H1 (cell line): ENCODE data around the gene AK8. TPM values are rescaled to one million over a fixed set of nuclear protein-coding genes. Genes with fewer than 3 reads are reported as not detected.

Experiments
- CTCF ChIA-PET: fragments of 300-600 bp; sonication (Branson Sonifier 250); formaldehyde crosslinking; loops from one replicate; lab custom pipeline; 2021; ENCODE audit not compliant: partially characterized antibody; lab: Charles Lee
- POLR2A ChIA-PET: fragments of 300-600 bp; sonication (Branson Sonifier 250); formaldehyde crosslinking; loops from one replicate; lab custom pipeline; 2021; ENCODE audit warnings: inconsistent platforms; ENCODE audit not compliant: partially characterized antibody; lab: Charles Lee
- DNase-seq, 2 experiments: peaks; one replicate each; pipeline versions ENCODE4 v3.0.0 to v3.0.0-alpha.2; 2010 to 2022; ENCODE audit warnings: low spot score in 2 of 2, low read depth in 1 of 2, mixed read lengths in 1 of 2
- FAIRE-seq: peaks from 2 replicates; lab custom pipeline; 2011; peaks lifted over from hg19 to GRCh38; lab: Jason Lieb, UNC
- H2AFZ ChIP-seq: 2 replicates; pipeline ENCODE4 v1.8.1; 2012; ENCODE audit warnings: low read length, inconsistent platforms
- H2AK5ac ChIP-seq: 2 replicates; pipeline ENCODE4 v1.6.1; 2013; ENCODE audit warnings: low read depth, low read length
- H2BK120ac ChIP-seq: replicated peaks from 2 replicates; pipeline ENCODE3; 2013; ENCODE audit warnings: low read depth, low read length, inconsistent platforms
- H2BK12ac ChIP-seq: 2 replicates; pipeline ENCODE4 v1.6.1; 2013; ENCODE audit warnings: low read depth, low read length
- H2BK15ac ChIP-seq: 2 replicates; pipeline ENCODE4 v1.6.1; 2013; ENCODE audit warnings: low read length
- H2BK20ac ChIP-seq: 2 replicates; pipeline ENCODE4 v1.6.1; 2013; ENCODE audit warnings: low read length
- H2BK5ac ChIP-seq: 2 replicates; pipeline ENCODE4 v1.6.1; 2013; ENCODE audit warnings: low read depth, low read length
- H3K14ac ChIP-seq: 2 replicates; pipeline ENCODE4 v1.6.1; 2013; ENCODE audit warnings: inconsistent platforms; ENCODE audit not compliant: insufficient read length
- H3K18ac ChIP-seq: 2 replicates; pipeline ENCODE4 v1.6.1; 2013; ENCODE audit warnings: low read length; ENCODE audit errors: extremely low read depth
- H3K23ac ChIP-seq: 2 replicates; pipeline ENCODE4 v1.6.1; 2013; ENCODE audit warnings: inconsistent platforms; ENCODE audit not compliant: insufficient read length
- H3K23me2 ChIP-seq: 2 replicates; pipeline ENCODE4 v1.6.1; 2013; ENCODE audit warnings: low read depth, low read length
- H3K27ac ChIP-seq: 2 replicates; pipeline ENCODE4 v1.6.1; 2011; ENCODE audit warnings: low read depth, low read length, inconsistent platforms
- H3K27me3 ChIP-seq, 4 experiments: replicated peaks in 1 of 4; 1 replicate in 1 of 4; 2 replicates in 3 of 4; pipeline versions ENCODE4 v1.6.1 to v1.8.1; 2011 to 2013; ENCODE audit warnings: low read length in 3 of 4, mild to moderate bottlenecking in 3 of 4, inconsistent platforms in 2 of 4, mixed read lengths in 2 of 4, moderate library complexity in 1 of 4; ENCODE audit not compliant: control insufficient read depth in 3 of 4, insufficient read depth in 3 of 4; ENCODE audit errors: extremely low read depth in 1 of 4
- H3K36me3 ChIP-seq, 4 experiments: 2 replicates each; pipeline versions ENCODE4 v1.6.1 to v1.8.1; 2011 to 2013; ENCODE audit warnings: mild to moderate bottlenecking in 4 of 4, low read length in 3 of 4, moderate library complexity in 2 of 4, control low read depth in 1 of 4, inconsistent platforms in 1 of 4; ENCODE audit not compliant: insufficient read depth in 4 of 4, control insufficient read depth in 2 of 4
- H3K4ac ChIP-seq: replicated peaks from 2 replicates; pipeline ENCODE3; 2013; ENCODE audit warnings: low read length, low read depth, mixed read lengths, inconsistent platforms; ENCODE audit not compliant: insufficient read length
- H3K4me1 ChIP-seq, 4 experiments: replicated peaks in 1 of 4; 1 replicate in 1 of 4; 2 replicates in 3 of 4; pipeline versions ENCODE4 v1.6.1 to v1.8.1; 2011 to 2013; ENCODE audit warnings: low read length in 3 of 4, inconsistent platforms in 2 of 4, mixed read lengths in 1 of 4; ENCODE audit not compliant: insufficient read depth in 4 of 4, control insufficient read depth in 3 of 4
- H3K4me2 ChIP-seq, 2 experiments: 2 replicates each; pipeline versions ENCODE4 v1.6.1 to v1.8.1; 2011 to 2013; ENCODE audit warnings: low read depth in 2 of 2, low read length in 2 of 2, control low read depth in 1 of 2, inconsistent platforms in 1 of 2, mild to moderate bottlenecking in 1 of 2; ENCODE audit not compliant: insufficient read depth in 1 of 2
- H3K4me3 ChIP-seq, 4 experiments: fragments of 200-600, 300-600 bp in 1 of 4; sonication (generic), shearing (Covaris generic), sonication (Bioruptor Twin) in 1 of 4; 2 replicates each; pipeline versions ENCODE4 v1.5.1 to v1.8.1; 2011 to 2016; ENCODE audit warnings: low read length in 4 of 4, low read depth in 3 of 4, control low read depth in 2 of 4, inconsistent platforms in 2 of 4, mild to moderate bottlenecking in 2 of 4, mixed read lengths in 1 of 4, moderate library complexity in 1 of 4; ENCODE audit not compliant: insufficient read depth in 2 of 4; ENCODE audit errors: extremely low read depth in 1 of 4
- H3K56ac ChIP-seq: replicated peaks from 2 replicates; pipeline ENCODE3; 2013; ENCODE audit warnings: low read depth, mild to moderate bottlenecking, mixed read lengths, low read length, inconsistent platforms; ENCODE audit not compliant: insufficient read length
- H3K79me1 ChIP-seq: 2 replicates; pipeline ENCODE4 v1.6.1; 2013; ENCODE audit warnings: low read depth, low read length, control low read depth
- H3K79me2 ChIP-seq, 2 experiments: 2 replicates each; pipeline versions ENCODE4 v1.6.1 to v1.8.1; 2012 to 2013; ENCODE audit warnings: low read length in 2 of 2, mild to moderate bottlenecking in 2 of 2, inconsistent platforms in 1 of 2; ENCODE audit not compliant: insufficient read depth in 2 of 2, control insufficient read depth in 1 of 2
- H3K9ac ChIP-seq, 4 experiments: replicated peaks in 1 of 4; 1 replicate in 1 of 4; 2 replicates in 3 of 4; pipeline versions ENCODE4 v1.6.1 to v1.8.1; 2011 to 2013; ENCODE audit warnings: low read depth in 3 of 4, low read length in 3 of 4, control low read depth in 2 of 4, mild to moderate bottlenecking in 2 of 4, moderate library complexity in 2 of 4, inconsistent platforms in 1 of 4; ENCODE audit errors: extremely low read depth in 1 of 4
- H3K9me3 ChIP-seq, 2 experiments: 2 replicates each; pipeline versions ENCODE4 v1.6.1 to v1.8.1; 2012 to 2013; ENCODE audit warnings: mild to moderate bottlenecking in 2 of 2, moderate library complexity in 2 of 2, control low read depth in 1 of 2, inconsistent platforms in 1 of 2, low read depth in 1 of 2, low read length in 1 of 2, mixed read lengths in 1 of 2; ENCODE audit not compliant: insufficient read depth in 2 of 2
- H4K20me1 ChIP-seq, 2 experiments: replicated peaks in 1 of 2; 2 replicates each; pipeline versions ENCODE3 to v1.8.1; 2011 to 2013; ENCODE audit warnings: inconsistent platforms in 2 of 2, low read length in 2 of 2, mild to moderate bottlenecking in 1 of 2; ENCODE audit not compliant: insufficient read depth in 2 of 2, control insufficient read depth in 1 of 2
- H4K5ac ChIP-seq: 2 replicates; pipeline ENCODE4 v1.6.1; 2013; ENCODE audit warnings: low read length, low read depth, mixed read lengths, inconsistent platforms; ENCODE audit not compliant: insufficient read length
- H4K8ac ChIP-seq: 2 replicates; pipeline ENCODE4 v1.8.0; 2013; ENCODE audit warnings: mild to moderate bottlenecking, moderate library complexity, low read length, inconsistent platforms; ENCODE audit not compliant: insufficient read depth; ENCODE audit errors: extremely low read depth
- H4K91ac ChIP-seq: replicated peaks from 2 replicates; pipeline ENCODE3; 2013; ENCODE audit warnings: low read length, mixed read lengths, inconsistent platforms; ENCODE audit not compliant: insufficient read length
- EZH2 ChIP-seq: fragments of 200-600 bp; sonication (generic); IDR thresholded peaks from 2 replicates; pipeline ENCODE4 v1.7.1; 2012; ENCODE audit warnings: low read depth, mild to moderate bottlenecking, moderate library complexity, low read length, inconsistent platforms; ENCODE audit not compliant: severe bottlenecking
- JUN ChIP-seq: IDR thresholded peaks from 2 replicates; pipeline ENCODE4 v1.6.1; 2011; ENCODE audit warnings: low read depth, mild to moderate bottlenecking, improper control_type of control experiment, low read length
- MAFK ChIP-seq: IDR thresholded peaks from 2 replicates; pipeline ENCODE4 v1.6.1; 2012; ENCODE audit warnings: low read depth, mild to moderate bottlenecking, improper control_type of control experiment, low read length
- POLR2A ChIP-seq, 2 experiments: IDR thresholded peaks; 1 replicate in 1 of 2; 2 replicates in 1 of 2; pipeline ENCODE4 v1.6.1; 2011; ENCODE audit warnings: low read depth in 2 of 2, low read length in 2 of 2, mild to moderate bottlenecking in 2 of 2; ENCODE audit errors: control extremely low read depth in 1 of 2
- RNF2 ChIP-seq: fragments of 200-900, 300-1000 bp; sonication (generic); IDR thresholded peaks from 2 replicates; pipeline ENCODE4 v1.7.1; 2016; ENCODE audit warnings: borderline replicate concordance, low read depth, mild to moderate bottlenecking, antibody characterized with exemption, low read length; ENCODE audit not compliant: poor library complexity, severe bottlenecking; ENCODE audit errors: missing control alignments
- WGBS, 2 experiments: shearing (Covaris generic) in 1 of 2; methylation state at CpG; one replicate each; pipeline versions ENCODE4 v1.1.6 to v1.1.7; 2013 to 2015; ENCODE audit warnings: low lambda C conversion rate in 2 of 2, mixed read lengths in 2 of 2, inconsistent platforms in 1 of 2, low coverage in 1 of 2, missing lambda C conversion rate in 1 of 2; ENCODE audit not compliant: insufficient replicate concordance in 2 of 2, insufficient coverage in 1 of 2, insufficient read length in 1 of 2; ENCODE audit errors: extremely low coverage in 1 of 2, missing lambda C conversion rate in 1 of 2; 5-methylcytosine and 5-hydroxymethylcytosine counted together
- polyA plus RNA-seq, 7 experiments: library from polyadenylated mRNA; depleted of rRNA in 3 of 7; stranded (reverse) in 5 of 7; unstranded in 2 of 7; fragments of >200 nt in 5 of 7; fragments of 200-250 nt in 2 of 7; gene quantifications; 1 replicate in 5 of 7; 2 replicates in 1 of 7; 4 replicates in 1 of 7; pipeline versions ENCODE4 v1.2.1 to v1.2.3, GENCODE V29; 2011 to 2013; ENCODE audit warnings: missing spikeins in 2 of 7, mixed read lengths in 2 of 7
- total RNA-seq: library from RNA; stranded (reverse); fragmentation: NEBNext Ultra II Directional; extraction: Animal tissue kit (Norgen Biotek cat#: 25700); gene quantifications from 2 replicates; pipeline ENCODE4 v1.2.1, GENCODE V29; 2021

The AK8 gene
- total and polyA plus RNA-seq, 2 of the 8 experiments (the other 6 are each of a cell fraction or from before 2014, with no cell fraction given) = 0.35 to 0.48 TPM

- H2BK12ac ChIP-seq = 0 out of 2 replicates have a peak overlapping the region, but pooled peaks have one; percentile 50
- no peak overlapping the region for H4K91ac ChIP-seq
- ChIA-PET POLR2A (no interaction called here), CTCF (interaction anchor here (1.5 to 6.3 kb wide), 5 partner anchors 8 to 167 kb away, joined by 3 to 52 read pairs (median 6); no protein-coding TSS in a partner anchor)
- H3K23me2 ChIP-seq = no peaks in the 10 kb centered on the region
- H3K4me2 ChIP-seq = no peak overlapping the region
- H2BK20ac ChIP-seq = no peak overlapping the region
- no peak overlapping the region for H4K5ac ChIP-seq
- H2BK5ac ChIP-seq = no peak overlapping the region
- H3K9ac ChIP-seq = no peak overlapping the region
- H3K79me2 ChIP-seq = no peaks in the 10 kb centered on the region
- TF ChIP-seq POLR2A (IDR thresholded peaks at IDR 0.05; ENCODE audit: control extremely low read depth in 1 of 2, low read depth in 2 of 2, low read length in 2 of 2) = no peak
- TF ChIP-seq JUN = no peak
- TF ChIP-seq MAFK = no peak
- TF ChIP-seq RNF2 = no peak
- no peak for TF ChIP-seq EZH2
- 91% methylated on average over 20 of the region's 20 CpGs; no CpG with 5 or more reads in 1 of the 2 experiments for WGBS, 2 experiments
- no peak for DNase-seq
- no peak overlapping the region for H2AK5ac ChIP-seq
- no peak overlapping the region for H3K4ac ChIP-seq
- no peak overlapping the region for H3K4me3 ChIP-seq
- H3K18ac ChIP-seq = no peak overlapping the region
- peaks cover 0 to under 1% (median under 1%) of the 10 kb centered on the region in 4 experiments; a peak in 2 of 7 replicates for H3K27me3 ChIP-seq
- H3K36me3 ChIP-seq = no peaks in the 10 kb centered on the region
- H2AFZ ChIP-seq = no peak overlapping the region
- no peak overlapping the region for H4K8ac ChIP-seq
- H3K79me1 ChIP-seq = no peaks in the 10 kb centered on the region
- H3K14ac ChIP-seq = no peak overlapping the region
- H3K9me3 ChIP-seq = no peaks in the 10 kb centered on the region
- 0 out of 2 replicates have a peak overlapping the region, but pooled peaks have one; percentile 40 for H2BK15ac ChIP-seq
- FAIRE-seq = no peak
- no peak overlapping the region for H3K56ac ChIP-seq
- no peak overlapping the region for H2BK120ac ChIP-seq
- peaks cover 0 to 1% of the 10 kb centered on the region in 2 experiments for H4K20me1 ChIP-seq
- H3K27ac ChIP-seq = no peak overlapping the region
- H3K23ac ChIP-seq = no peak overlapping the region
- H3K4me1 ChIP-seq = peaks cover 2 to 15% (median 6%) of the 10 kb centered on the region in 4 experiments; a peak in 6 of 7 replicates
These were observed 73.3 kb downstream of the AK8 start for GRCh38 chr9:132804576-132805295.
